Esophagus squamous epithelium (tissue), 5 donors: ENCODE results near the gene SPART. TPM values are rescaled to one million over a fixed set of nuclear protein-coding genes. Genes with fewer than 3 reads are reported as not detected.
"Not testable (repeated sequence)": the region's sequence is repeated elsewhere in the genome, so short reads cannot be mapped to it uniquely, and the experiment has no call there.

Source experiments
- DNase-seq: peaks from one replicate; lab custom pipeline; 2025; lab: John Stamatoyannopoulos, UW
- H3K27ac ChIP-seq, 4 donors: fragments of 200-600 bp; sonication (generic); one replicate each; pipeline ENCODE4 v1.5.1; 2016 to 2019; ENCODE audit warnings: mild to moderate bottlenecking in 1 of 4
- H3K27me3 ChIP-seq, 4 donors: fragments of 200-600 bp; sonication (generic); 1 replicate in 3 of 4; 2 replicates in 1 of 4; pipeline versions ENCODE4 v1.5.1 to v1.6.0; 2017 to 2021; ENCODE audit warnings: antibody characterized with exemption in 1 of 4
- H3K36me3 ChIP-seq, 3 donors: fragments of 200-600 bp; sonication (generic); one replicate each; pipeline ENCODE4 v1.5.1; 2016 to 2019
- H3K4me1 ChIP-seq, 3 donors: fragments of 200-600 bp; sonication (generic); one replicate each; pipeline ENCODE4 v1.5.1; 2017 to 2019
- H3K4me3 ChIP-seq, 4 donors: fragments of 200-600 bp; sonication (generic); 1 replicate in 3 of 4; 2 replicates in 1 of 4; pipeline ENCODE4 v1.5.1; 2016 to 2019; ENCODE audit warnings: mild to moderate bottlenecking in 2 of 4, moderate library complexity in 1 of 4
- H3K9me3 ChIP-seq, 3 donors: fragments of 200-600 bp; sonication (generic); one replicate each; pipeline ENCODE4 v1.5.1; 2016 to 2019
- POLR2A ChIP-seq, 4 donors: fragments of 450-650 bp; IDR thresholded peaks; one replicate each; pipeline ENCODE4 v1.6.1; 2017; ENCODE audit warnings: antibody characterized with exemption in 4 of 4, mild to moderate bottlenecking in 4 of 4, moderate library complexity in 3 of 4
- WGBS, 2 donors: methylation state at CpG; one replicate each; pipeline ENCODE4 v1.1.5; 2018; 5-methylcytosine and 5-hydroxymethylcytosine counted together
- intact Hi-C: fragments of 100-400 bp; cut with DNase I; formaldehyde crosslinking; loops from one replicate; pipeline ENCODE4 v1.15.0; 2022
- total RNA-seq, 4 donors: library from RNA; depleted of rRNA; stranded (reverse); fragments of >200 nt; gene quantifications; one replicate each; pipeline ENCODE4 v1.1.0, GENCODE V29; 2016
- TF ChIP-seq, protein P1 (sequence below), 6 experiments: fragments of 450-650 bp in 4 of 6; fragments of 200-600 bp in 2 of 6; sonication (generic) in 2 of 6; IDR thresholded peaks; one replicate each; pipeline ENCODE4 v1.5.1; 2016 to 2019; ENCODE audit warnings: antibody characterized with exemption in 6 of 6, mild to moderate bottlenecking in 4 of 6, moderate library complexity in 4 of 6
- donor health status: DM: yes; HTN: yes; CAD: no.

SPART gene
- total RNA-seq, 4 donors from 2014 or later: 14.9 to 60.3 (median 36.0) TPM

- intact Hi-C loops: no loop called here
- 59 to 65% methylated on average over 4 of the region's 4 CpGs for WGBS, 2 donors
- no peak overlapping the region for H3K27ac ChIP-seq
- no peak for DNase-seq
- TF ChIP-seq, protein P1, sequence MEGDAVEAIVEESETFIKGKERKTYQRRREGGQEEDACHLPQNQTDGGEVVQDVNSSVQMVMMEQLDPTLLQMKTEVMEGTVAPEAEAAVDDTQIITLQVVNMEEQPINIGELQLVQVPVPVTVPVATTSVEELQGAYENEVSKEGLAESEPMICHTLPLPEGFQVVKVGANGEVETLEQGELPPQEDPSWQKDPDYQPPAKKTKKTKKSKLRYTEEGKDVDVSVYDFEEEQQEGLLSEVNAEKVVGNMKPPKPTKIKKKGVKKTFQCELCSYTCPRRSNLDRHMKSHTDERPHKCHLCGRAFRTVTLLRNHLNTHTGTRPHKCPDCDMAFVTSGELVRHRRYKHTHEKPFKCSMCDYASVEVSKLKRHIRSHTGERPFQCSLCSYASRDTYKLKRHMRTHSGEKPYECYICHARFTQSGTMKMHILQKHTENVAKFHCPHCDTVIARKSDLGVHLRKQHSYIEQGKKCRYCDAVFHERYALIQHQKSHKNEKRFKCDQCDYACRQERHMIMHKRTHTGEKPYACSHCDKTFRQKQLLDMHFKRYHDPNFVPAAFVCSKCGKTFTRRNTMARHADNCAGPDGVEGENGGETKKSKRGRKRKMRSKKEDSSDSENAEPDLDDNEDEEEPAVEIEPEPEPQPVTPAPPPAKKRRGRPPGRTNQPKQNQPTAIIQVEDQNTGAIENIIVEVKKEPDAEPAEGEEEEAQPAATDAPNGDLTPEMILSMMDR (IDR thresholded peaks at IDR 0.05): no peak
- no peak for TF ChIP-seq POLR2A (IDR thresholded peaks at IDR 0.05)
- no peak overlapping the region for H3K4me3 ChIP-seq
- H3K9me3 ChIP-seq: no peaks in the 10 kb centered on the region
- peaks cover 0 to 25% (median 10%) of the 10 kb centered on the region in 3 donors for H3K4me1 ChIP-seq
- no peaks in the 10 kb centered on the region for H3K27me3 ChIP-seq
- peaks cover 0 to 76% (median 16%) of the 10 kb centered on the region in 3 donors for H3K36me3 ChIP-seq
Measured at GRCh38 chr13:36329361-36329760, 16.8 kb downstream of the SPART start.

- intact Hi-C loops: no loop called here
- WGBS, 2 donors: 88% methylated on average over 2 of the region's 2 CpGs
- peaks cover 0 to 80% (median 16%) of the 10 kb centered on the region in 3 donors for H3K36me3 ChIP-seq
Measured at GRCh38 chr13:36328821-36329220, 17.4 kb downstream of the SPART start.

GRCh38 chr13:36325912-36326311 is 20.3 kb downstream of the SPART start:
- intact Hi-C loops: no loop called here
- no peaks in the 10 kb centered on the region for H3K4me1 ChIP-seq
- no peaks in the 10 kb centered on the region for H3K27me3 ChIP-seq
- no peak for TF ChIP-seq POLR2A (IDR thresholded peaks at IDR 0.05)
- TF ChIP-seq, protein P1 (IDR thresholded peaks at IDR 0.05): no peak
- H3K4me3 ChIP-seq: no peak overlapping the region
- H3K36me3 ChIP-seq: peaks cover 0 to 93% (median 16%) of the 10 kb centered on the region in 3 donors
- DNase-seq: no peak
- 75 to 78% methylated on average over 1 of the region's 1 CpG for WGBS, 2 donors
- no peak overlapping the region for H3K27ac ChIP-seq
- no peaks in the 10 kb centered on the region for H3K9me3 ChIP-seq

More at GRCh38 chr13:36328821-36329220, 17.4 kb downstream of the SPART start:
- no peaks in the 10 kb centered on the region for H3K27me3 ChIP-seq
- peaks cover 0 to 24% (median 6%) of the 10 kb centered on the region in 3 donors for H3K4me1 ChIP-seq
- TF ChIP-seq, protein P1 (IDR thresholded peaks at IDR 0.05): no peak
- TF ChIP-seq POLR2A (IDR thresholded peaks at IDR 0.05): no peak
- H3K27ac ChIP-seq: no peak overlapping the region
- H3K9me3 ChIP-seq: no peaks in the 10 kb centered on the region
- no peak for DNase-seq
- H3K4me3 ChIP-seq: no peak overlapping the region

- H3K4me1 ChIP-seq, H3K27ac ChIP-seq, H3K27me3 ChIP-seq, H3K9me3 ChIP-seq, intact Hi-C loops, DNase-seq, H3K4me3 ChIP-seq: not testable (repeated sequence)
- H3K36me3 ChIP-seq: peaks cover 0 to 82% (median 16%) of the 10 kb centered on the region in 3 donors
- WGBS, 2 donors: 80 to 83% methylated on average over 5 of the region's 5 CpGs
Measured at GRCh38 chr13:36324881-36325280, 21.3 kb downstream of the SPART start.

GRCh38 chr13:36323951-36324566 is 22.1 kb downstream of the SPART start:
- intact Hi-C loops: no loop called here
- H3K9me3 ChIP-seq: no peaks in the 10 kb centered on the region
- no peak for DNase-seq
- 94% methylated on average over 1 of the region's 1 CpG for WGBS, 2 donors
- no peak overlapping the region for H3K4me3 ChIP-seq
- H3K27ac ChIP-seq: no peak overlapping the region
- no peaks in the 10 kb centered on the region for H3K27me3 ChIP-seq
- H3K36me3 ChIP-seq: peaks cover 0 to 74% (median 16%) of the 10 kb centered on the region in 3 donors
- TF ChIP-seq, protein P1 (IDR thresholded peaks at IDR 0.05): no peak
- TF ChIP-seq POLR2A (IDR thresholded peaks at IDR 0.05): no peak
- no peaks in the 10 kb centered on the region for H3K4me1 ChIP-seq
